ENCODE data around the gene UCKL1. TPM values are rescaled to one million over a fixed set of nuclear protein-coding genes. Genes with fewer than 3 reads are reported as not detected.

The UCKL1 gene
- total and polyA plus RNA-seq, 4 donors = 33.6 to 42.7 (median 36.1) TPM

DNA sequence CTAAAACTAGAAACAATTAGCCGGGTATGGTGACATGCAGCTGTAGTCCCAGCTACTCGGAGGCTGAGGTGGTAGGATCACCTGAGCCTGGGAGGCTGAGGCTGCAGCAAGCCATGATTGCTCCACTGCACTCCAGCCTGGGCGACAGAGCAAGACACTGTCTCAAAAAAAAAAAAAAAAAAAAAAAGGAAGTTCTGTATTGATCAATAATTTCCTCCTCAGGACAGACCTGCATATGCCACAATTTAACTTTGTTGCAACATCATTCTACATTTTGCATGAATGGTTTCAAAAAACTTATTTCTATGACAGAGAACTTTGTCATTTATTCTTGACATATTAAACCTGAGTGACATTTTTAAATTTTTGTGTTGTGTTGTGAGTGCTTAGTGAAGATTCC is 55.8 kb downstream of the UCKL1 start:
- Histone ChIP-seq H3K9ac (ENCODE audit: insufficient read depth in 1 of 2, low read length in 2 of 2) (no peak overlapping the region), H3K27ac (ENCODE audit: low read depth in 1 of 2, low read length in 1 of 2) (no peak overlapping the region)

DNA sequence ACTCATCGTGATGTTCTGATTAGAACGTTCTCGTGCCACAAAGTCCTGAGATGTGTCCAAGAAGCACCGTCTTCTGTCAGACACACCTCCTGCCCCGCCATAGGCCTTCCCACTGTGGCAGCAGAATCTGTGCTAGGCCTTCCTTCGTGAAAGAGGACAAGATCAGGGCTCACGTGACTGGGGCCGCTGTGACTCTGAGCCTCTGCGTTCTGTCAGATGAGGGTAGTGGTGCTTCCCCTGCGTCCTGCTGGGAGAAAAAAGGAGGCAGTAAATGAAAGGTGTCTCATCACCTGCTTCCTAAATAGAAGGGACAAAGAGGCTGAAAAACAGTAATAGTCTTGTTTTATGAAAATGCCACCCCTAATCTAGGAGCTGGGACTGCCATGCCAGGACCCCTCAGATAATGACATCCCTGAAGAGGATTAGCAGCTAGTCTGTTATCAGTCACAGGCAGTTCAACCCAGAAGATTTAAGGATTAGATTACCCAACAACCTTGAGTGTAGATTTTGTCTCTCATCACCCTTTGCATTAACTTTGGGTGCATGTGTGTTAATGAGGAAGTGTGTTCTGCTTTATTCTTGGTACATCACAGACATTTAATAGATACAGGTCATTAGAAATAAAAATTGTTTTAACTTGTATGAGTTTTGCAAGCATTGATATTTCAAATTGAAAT is 57.2 kb downstream of the UCKL1 start:
- Histone ChIP-seq H3K27ac (ENCODE audit: low read depth in 1 of 2, low read length in 1 of 2) (no peak overlapping the region), H3K9me3 (ENCODE audit: control insufficient read depth in 4 of 4, insufficient read depth in 3 of 4, low read length in 3 of 4) (no peaks in the 10 kb centered on the region), H3K4me3 (no peak overlapping the region), H3K4me1 (ENCODE audit: control insufficient read depth in 5 of 5, insufficient read depth in 5 of 5, low read length in 5 of 5) (peaks cover 0 to 18% (median 6%) of the 10 kb centered on the region in 5 donors), H3K9ac (ENCODE audit: insufficient read depth in 1 of 2, low read length in 2 of 2) (no peak overlapping the region), H3K36me3 (ENCODE audit: control insufficient read depth in 4 of 4, insufficient read depth in 4 of 4, low read length in 4 of 4) (peaks cover 0 to 5% (median 0%) of the 10 kb centered on the region in 4 donors), H3K27me3 (ENCODE audit: control insufficient read depth in 3 of 3, insufficient read depth in 3 of 3, low read length in 2 of 3) (no peaks in the 10 kb centered on the region)
- WGBS, 2 donors = 55 to 76% methylated on average over 10 of the region's 10 CpGs
- DNase-seq (no peak), ATAC-seq (ENCODE audit: insufficient read depth, low FRiP score) (no peak)
- TF ChIP-seq, protein P1, sequence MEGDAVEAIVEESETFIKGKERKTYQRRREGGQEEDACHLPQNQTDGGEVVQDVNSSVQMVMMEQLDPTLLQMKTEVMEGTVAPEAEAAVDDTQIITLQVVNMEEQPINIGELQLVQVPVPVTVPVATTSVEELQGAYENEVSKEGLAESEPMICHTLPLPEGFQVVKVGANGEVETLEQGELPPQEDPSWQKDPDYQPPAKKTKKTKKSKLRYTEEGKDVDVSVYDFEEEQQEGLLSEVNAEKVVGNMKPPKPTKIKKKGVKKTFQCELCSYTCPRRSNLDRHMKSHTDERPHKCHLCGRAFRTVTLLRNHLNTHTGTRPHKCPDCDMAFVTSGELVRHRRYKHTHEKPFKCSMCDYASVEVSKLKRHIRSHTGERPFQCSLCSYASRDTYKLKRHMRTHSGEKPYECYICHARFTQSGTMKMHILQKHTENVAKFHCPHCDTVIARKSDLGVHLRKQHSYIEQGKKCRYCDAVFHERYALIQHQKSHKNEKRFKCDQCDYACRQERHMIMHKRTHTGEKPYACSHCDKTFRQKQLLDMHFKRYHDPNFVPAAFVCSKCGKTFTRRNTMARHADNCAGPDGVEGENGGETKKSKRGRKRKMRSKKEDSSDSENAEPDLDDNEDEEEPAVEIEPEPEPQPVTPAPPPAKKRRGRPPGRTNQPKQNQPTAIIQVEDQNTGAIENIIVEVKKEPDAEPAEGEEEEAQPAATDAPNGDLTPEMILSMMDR (IDR thresholded peaks at IDR 0.05; ENCODE audit: control extremely low read depth, extremely low read depth) = no peak

More for the DNA sequence above, 55.8 kb downstream of the UCKL1 start:
- 27 to 67% methylated on average over 3 of the region's 3 CpGs for WGBS, 2 donors
- Histone ChIP-seq H3K4me3 (no peak overlapping the region), H3K27me3 (ENCODE audit: control insufficient read depth in 3 of 3, insufficient read depth in 3 of 3, low read length in 2 of 3) (no peaks in the 10 kb centered on the region), H3K9me3 (ENCODE audit: control insufficient read depth in 4 of 4, insufficient read depth in 3 of 4, low read length in 3 of 4) (no peaks in the 10 kb centered on the region), H3K36me3 (ENCODE audit: control insufficient read depth in 4 of 4, insufficient read depth in 4 of 4, low read length in 4 of 4) (peaks cover 0 to 7% (median 0%) of the 10 kb centered on the region in 4 donors), H3K4me1 (ENCODE audit: control insufficient read depth in 5 of 5, insufficient read depth in 5 of 5, low read length in 5 of 5) (peaks cover 0 to 14% (median 6%) of the 10 kb centered on the region in 5 donors)
- no peak for DNase-seq
- ATAC-seq (ENCODE audit: insufficient read depth, low FRiP score) = no peak
- TF ChIP-seq, protein P1 (IDR thresholded peaks at IDR 0.05; ENCODE audit: control extremely low read depth, extremely low read depth) = no peak

DNA sequence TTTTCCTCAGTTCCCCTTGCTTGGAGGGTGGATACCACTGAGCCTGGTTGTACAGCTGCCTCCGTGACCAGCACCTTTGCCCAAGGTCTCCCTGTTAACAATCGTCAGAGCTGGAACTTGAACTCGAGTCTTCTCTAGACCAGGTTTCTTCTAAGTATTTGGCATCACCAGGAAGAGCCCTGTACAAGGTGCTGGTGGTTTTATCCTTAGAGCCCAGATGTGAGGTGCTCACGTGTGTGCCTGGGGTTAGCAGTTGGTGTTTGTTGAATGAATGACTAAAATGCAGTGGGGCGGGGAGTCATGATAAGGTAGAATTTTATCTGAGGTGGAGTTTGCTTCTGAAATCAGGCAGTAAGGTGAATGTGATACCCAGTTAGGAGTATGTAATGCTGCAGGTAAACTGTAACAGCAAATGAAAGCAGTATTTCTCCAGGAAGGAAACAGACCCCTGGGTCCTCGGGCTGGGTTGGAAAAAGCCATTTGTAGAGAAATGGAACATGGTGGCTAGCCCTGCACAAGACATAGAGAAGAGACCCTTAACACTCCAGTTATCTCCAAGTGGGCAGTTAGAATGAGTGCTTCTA is 58.1 kb downstream of the UCKL1 start:
- H3K27ac ChIP-seq (ENCODE audit: low read depth in 1 of 2, low read length in 1 of 2) = peak overlapping the region in 1 of 2 donors; percentile 69
- no peak overlapping the region for H3K9ac ChIP-seq (ENCODE audit: insufficient read depth in 1 of 2, low read length in 2 of 2)
- WGBS, 2 donors = 78 to 82% methylated on average over 6 of the region's 6 CpGs
- ATAC-seq (ENCODE audit: insufficient read depth, low FRiP score) (no peak), DNase-seq (no peak)
- no peaks in the 10 kb centered on the region for H3K27me3 ChIP-seq (ENCODE audit: control insufficient read depth in 3 of 3, insufficient read depth in 3 of 3, low read length in 2 of 3)
- TF ChIP-seq, protein P1 (IDR thresholded peaks at IDR 0.05; ENCODE audit: control extremely low read depth, extremely low read depth) = no peak
- H3K4me1 ChIP-seq (ENCODE audit: control insufficient read depth in 5 of 5, insufficient read depth in 5 of 5, low read length in 5 of 5) = peaks cover 0 to 18% (median 6%) of the 10 kb centered on the region in 5 donors
- H3K4me3 ChIP-seq = no peak overlapping the region
- peaks cover 0 to 5% (median 0%) of the 10 kb centered on the region in 4 donors for H3K36me3 ChIP-seq (ENCODE audit: control insufficient read depth in 4 of 4, insufficient read depth in 4 of 4, low read length in 4 of 4)
- no peaks in the 10 kb centered on the region for H3K9me3 ChIP-seq (ENCODE audit: control insufficient read depth in 4 of 4, insufficient read depth in 3 of 4, low read length in 3 of 4)

Measured in lung (tissue), 12 donors.